Retinal pigment epithelial cell (primary cell): Measurements from ENCODE around the gene ULBP1.
"Not testable (repeated sequence)": the region's sequence is repeated elsewhere in the genome, so short reads cannot be mapped to it uniquely, and the experiment has no call there.

Experiments used
- DNase-seq: peaks from one replicate; pipeline ENCODE4 v3.0.0-alpha.2; 2010; ENCODE audit warnings: low read depth
- H3K4me3 ChIP-seq: 2 replicates; pipeline ENCODE4 v1.5.1; 2011; ENCODE audit warnings: mild to moderate bottlenecking, low read length, control low read depth, moderate library complexity
- TF ChIP-seq, protein P1 (sequence below): conservative IDR thresholded peaks from 2 replicates; pipeline ENCODE4 v1.5.1; 2011; ENCODE audit warnings: low read depth, low read length, control low read depth, inconsistent platforms

Gene ULBP1

DNA sequence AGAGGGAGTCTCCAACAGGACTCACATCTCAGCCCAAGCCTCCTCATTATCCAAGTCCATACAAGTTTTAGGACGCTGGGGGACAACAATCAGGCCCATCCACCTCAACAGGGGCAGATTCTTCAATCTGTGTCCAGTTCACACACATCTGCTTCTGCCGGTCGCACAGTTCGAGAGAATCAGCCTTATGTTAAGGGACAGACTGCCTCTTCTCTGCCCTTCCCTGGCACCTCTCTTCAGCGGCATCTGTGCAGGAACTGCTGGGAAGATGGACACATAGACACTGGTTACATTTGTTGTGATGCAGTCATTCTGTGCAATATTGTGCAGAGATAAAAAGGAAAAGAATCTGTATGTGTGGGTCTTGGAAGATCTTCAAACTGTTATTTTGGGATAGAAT is 21.0 kb downstream of the ULBP1 start:
- TF ChIP-seq, protein P1, sequence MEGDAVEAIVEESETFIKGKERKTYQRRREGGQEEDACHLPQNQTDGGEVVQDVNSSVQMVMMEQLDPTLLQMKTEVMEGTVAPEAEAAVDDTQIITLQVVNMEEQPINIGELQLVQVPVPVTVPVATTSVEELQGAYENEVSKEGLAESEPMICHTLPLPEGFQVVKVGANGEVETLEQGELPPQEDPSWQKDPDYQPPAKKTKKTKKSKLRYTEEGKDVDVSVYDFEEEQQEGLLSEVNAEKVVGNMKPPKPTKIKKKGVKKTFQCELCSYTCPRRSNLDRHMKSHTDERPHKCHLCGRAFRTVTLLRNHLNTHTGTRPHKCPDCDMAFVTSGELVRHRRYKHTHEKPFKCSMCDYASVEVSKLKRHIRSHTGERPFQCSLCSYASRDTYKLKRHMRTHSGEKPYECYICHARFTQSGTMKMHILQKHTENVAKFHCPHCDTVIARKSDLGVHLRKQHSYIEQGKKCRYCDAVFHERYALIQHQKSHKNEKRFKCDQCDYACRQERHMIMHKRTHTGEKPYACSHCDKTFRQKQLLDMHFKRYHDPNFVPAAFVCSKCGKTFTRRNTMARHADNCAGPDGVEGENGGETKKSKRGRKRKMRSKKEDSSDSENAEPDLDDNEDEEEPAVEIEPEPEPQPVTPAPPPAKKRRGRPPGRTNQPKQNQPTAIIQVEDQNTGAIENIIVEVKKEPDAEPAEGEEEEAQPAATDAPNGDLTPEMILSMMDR: no peak
- H3K4me3 ChIP-seq: no peak overlapping the region
- no peak for DNase-seq

DNA sequence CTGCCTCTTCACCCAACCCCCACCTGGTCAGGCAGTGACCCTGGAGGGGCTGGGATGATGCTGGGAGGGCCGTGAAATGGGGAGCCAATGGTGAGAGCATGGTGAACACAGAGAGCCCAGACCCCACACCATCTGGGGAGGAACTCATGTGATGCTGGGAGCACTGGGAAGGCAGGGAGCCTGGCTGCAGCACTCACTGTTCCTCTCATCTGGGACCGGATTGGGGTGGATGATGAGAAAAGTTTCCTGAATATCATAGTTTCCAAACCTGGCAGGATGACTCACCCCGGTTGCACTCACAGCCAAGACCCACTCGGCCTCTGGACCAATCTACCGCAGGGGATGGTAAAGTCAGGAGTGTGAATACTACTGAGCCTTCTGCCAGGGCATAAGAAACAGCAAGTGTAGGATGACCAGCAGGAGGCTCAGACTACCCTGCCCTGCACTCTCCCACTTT is 21.8 kb downstream of the ULBP1 start:
- TF ChIP-seq, protein P1: peak; percentile 1
- no peak overlapping the region for H3K4me3 ChIP-seq
- DNase-seq: no peak

DNA sequence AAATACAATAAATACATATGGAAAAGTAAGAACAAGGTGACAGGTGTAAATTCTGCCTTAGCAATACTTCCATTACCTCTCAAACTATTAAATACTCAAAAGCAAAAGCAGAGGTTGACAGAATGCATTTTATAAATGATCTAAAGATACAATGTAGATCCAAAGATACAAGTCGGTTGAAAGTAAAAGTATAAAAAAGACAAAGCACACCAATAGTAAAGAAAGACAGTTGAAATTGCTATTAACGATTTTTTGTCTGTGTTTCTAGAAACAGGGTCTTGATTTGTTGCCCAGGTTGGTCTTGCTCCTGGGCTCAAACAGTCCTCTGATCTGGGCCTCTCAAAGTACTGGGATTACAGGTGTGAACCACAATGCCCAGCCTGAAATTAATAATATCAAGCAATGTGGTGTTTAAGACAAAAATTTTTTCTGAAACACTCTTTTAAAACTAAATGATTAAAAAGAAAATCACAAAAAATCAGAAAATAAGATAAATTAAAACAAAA is 23.9 kb downstream of the ULBP1 start:
- no peak overlapping the region for H3K4me3 ChIP-seq
- no peak for DNase-seq
- TF ChIP-seq, protein P1: no peak

DNA sequence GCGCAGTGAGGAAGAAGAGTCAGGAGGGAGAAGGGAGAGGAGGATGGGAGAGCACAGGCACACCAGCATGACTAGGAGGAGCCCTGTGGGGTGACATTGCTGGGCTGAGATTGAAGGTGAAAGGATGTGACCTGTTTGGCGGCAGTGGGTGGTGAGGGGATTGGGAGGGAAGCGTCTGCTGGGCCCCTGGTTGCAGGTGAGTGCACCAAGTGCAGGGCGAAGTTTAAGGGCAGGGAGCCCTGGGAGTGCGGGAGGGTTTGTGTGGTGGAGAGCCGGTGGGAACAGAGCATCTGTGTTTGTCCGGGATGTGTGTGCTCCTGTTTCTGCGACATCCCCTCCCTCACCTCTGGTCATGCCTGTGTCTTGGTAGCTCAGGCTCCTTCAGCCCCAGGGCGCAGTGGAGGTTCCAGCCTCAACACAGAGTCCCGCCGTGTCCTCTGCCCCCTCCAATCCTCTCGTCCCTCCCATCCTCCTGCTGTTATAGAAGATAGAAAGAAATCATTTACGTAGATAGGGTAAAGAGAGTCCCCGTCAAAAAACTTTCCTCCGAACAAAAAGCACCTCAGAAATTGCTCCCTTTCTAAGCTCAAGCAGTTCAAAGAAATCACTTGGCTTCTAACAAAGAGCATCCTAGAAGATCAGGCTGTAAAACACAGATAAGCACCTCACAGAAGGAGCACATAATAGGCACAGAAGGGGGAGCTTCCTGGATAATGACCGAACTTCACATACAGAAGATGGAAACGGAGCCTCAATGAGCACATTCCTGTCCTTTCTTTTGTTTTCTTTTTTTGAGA is 25.0 kb downstream of the ULBP1 start:
- no peak for DNase-seq
- no peak overlapping the region for H3K4me3 ChIP-seq
- TF ChIP-seq, protein P1: no peak

DNA sequence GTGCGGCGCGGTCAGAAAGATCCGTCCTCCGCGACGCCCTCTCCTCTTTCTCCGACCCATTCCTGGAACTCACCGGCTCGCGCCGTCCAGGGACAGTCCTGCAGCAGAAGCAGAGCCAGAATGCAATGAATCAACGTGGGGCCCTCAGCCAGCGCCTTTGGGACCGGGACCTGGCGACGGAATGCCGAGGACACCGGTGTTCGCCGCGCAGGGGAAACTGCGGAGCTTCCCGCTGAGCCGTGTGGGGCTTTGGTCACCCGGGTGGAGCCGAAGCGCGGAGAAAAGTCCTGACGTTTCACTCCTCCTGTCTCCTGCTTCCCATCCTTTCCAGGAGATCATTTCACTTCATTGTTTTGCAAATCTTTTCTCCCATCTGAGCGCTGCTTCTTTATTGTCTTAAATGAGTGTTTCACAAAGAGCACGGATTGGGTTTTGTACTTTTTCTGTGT is 26.5 kb downstream of the ULBP1 start:
- TF ChIP-seq, protein P1: no peak
- no peak for DNase-seq
- no peak overlapping the region for H3K4me3 ChIP-seq

DNA sequence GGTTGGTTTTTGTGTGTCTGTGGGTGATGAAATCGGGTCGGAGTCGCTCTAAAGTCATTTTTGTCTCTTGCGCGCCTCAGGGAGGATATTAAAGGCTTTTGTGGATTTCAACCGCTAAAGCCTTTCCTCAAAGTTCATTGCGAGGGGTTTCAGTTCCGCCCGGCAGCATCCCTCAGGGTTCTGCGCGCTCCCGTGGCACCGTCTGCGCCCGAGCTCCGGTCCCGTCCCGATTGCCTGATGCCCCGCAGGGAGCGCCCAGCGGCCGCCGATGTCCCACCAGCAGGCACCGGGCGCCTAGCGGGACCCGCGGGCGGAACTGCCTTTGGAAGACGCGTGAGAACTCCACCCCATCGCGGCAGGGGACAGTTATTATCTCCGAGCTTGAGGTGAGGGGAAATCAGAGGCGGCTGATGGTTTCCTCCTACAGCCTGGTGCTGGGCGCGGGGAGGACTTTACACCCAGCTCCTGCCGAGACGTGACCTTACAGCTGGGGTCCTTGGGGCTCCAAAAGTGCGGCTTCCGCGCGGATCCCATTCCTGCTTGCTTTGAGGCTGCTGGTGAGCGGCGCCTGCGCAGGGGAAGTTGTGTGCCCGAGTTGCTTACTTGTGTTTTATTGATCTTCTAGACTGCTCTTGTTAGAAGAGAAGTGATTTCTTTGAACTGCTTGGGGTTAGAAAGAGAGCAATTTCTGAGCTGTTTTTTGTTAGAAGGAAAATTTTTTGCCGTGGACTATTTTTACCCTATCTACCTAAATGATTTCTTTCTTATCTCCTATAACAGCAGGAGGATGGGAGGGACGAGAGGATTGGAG is 27.1 kb downstream of the ULBP1 start:
- DNase-seq: no peak
- peak overlapping the region; percentile 10 for H3K4me3 ChIP-seq

DNA sequence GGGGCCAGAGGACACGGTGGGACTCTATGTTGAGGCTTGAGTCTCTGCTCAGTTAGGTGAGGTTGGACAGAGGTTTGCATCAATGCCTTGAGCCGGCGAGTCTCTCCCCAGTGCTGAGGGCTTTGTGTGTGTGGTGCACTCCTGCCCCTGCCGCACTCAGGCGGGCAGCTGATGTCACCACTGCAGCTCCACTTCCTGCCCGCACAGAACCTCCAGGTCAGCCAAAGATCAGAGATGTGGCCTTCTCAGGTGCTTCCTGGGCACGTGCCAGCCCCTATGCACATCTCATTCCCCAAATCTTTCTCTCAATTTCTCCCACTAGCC is 27.7 kb downstream of the ULBP1 start:
- not testable (repeated sequence) for H3K4me3 ChIP-seq, DNase-seq

More for the DNA sequence above, 27.1 kb downstream of the ULBP1 start:
- TF ChIP-seq, protein P1: no peak
